HG02870 (cell line): Measurements from ENCODE around the gene PIGL.
"Not testable (repeated sequence)": the region's sequence is repeated elsewhere in the genome, so short reads cannot be mapped to it uniquely, and the experiment has no call there.

Experiments used
- ATAC-seq: cut with Tn5 transposase; IDR thresholded peaks from one replicate; pipeline ENCODE4 v1.9.1; 2021; ENCODE audit warnings: mild to moderate bottlenecking, moderate library complexity; ENCODE audit not compliant: unreplicated experiment

Gene PIGL

GRCh38 chr17:16304830-16305229 lies 87.8 kb downstream of the PIGL start:
- no peak for ATAC-seq

GRCh38 chr17:16306211-16306610 lies 89.2 kb downstream of the PIGL start:
- no peak for ATAC-seq

DNA sequence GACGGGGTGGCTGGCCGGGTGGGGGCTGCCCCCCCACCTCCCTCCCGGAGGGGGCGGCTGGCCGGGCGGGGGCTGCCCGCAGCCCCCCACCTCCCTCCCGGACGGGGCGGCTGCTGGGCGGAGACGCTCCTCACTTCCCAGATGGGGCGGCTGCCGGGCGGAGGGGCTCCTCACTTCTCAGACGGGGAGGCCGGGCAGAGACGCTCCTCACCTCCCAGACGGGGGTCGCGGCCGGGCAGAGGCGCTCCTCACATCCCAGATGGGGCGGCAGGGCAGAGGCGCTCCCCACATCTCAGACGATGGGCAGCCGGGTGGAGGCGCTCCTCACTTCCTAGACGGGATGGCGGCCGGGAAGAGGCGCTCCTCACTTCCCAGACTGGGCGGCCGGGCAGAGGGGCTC lies 95.1 kb downstream of the PIGL start:
- ATAC-seq, result not testable (repeated sequence)

DNA sequence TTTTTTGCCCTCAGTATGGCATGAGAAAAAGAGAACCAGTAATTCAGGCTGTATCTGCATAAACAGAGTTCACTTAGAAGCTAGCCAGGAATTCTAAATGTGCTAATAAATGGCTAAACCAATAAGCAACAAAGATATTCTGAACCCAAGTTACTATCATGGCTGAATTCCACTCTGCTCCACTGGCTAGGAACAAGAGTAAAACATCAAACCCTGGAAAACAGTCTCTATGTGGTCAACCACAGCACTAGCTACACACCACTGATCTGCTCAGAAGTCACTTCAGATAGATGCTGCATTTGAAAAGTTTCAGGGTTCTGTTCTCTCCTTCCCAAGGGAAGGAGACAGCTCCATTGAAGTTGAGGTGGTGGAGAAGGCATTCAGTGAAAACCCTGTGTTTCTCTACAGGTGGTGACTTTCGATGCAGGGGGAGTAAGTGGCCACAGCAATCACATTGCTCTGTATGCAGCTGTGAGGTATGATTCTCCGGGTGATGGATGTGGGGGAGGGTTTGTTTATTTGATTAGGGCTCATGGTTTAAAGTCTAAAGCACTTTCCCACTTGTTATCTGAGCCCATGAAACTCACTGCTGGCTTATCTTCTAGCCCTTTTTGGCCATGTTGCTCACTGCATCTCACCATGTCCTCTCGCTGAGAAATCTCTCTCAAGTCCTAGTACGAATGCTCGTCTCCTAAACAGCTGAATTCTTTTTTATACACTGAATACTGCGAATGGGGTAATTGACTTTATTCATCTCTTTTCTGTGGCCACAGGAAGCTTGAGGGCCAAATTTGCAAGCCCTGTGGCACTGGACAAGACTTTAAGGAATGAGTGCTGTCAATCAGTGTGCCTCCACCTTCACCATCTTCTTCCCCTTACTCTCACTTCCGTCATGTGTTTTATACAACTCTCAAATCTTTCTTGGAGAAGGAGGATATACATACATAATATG lies 96.4 kb downstream of the PIGL start:
- no peak for ATAC-seq

GRCh38 chr17:16314189-16314588 lies 97.2 kb downstream of the PIGL start:
- ATAC-seq, result no peak

GRCh38 chr17:16314859-16315258 lies 97.8 kb downstream of the PIGL start:
- ATAC-seq, result no peak

GRCh38 chr17:16319969-16320368 lies 103.0 kb downstream of the PIGL start:
- no peak for ATAC-seq

GRCh38 chr17:16322636-16323035 lies 105.6 kb downstream of the PIGL start:
- no peak for ATAC-seq

GRCh38 chr17:16325964-16326363 lies 109.0 kb downstream of the PIGL start:
- no peak for ATAC-seq

DNA sequence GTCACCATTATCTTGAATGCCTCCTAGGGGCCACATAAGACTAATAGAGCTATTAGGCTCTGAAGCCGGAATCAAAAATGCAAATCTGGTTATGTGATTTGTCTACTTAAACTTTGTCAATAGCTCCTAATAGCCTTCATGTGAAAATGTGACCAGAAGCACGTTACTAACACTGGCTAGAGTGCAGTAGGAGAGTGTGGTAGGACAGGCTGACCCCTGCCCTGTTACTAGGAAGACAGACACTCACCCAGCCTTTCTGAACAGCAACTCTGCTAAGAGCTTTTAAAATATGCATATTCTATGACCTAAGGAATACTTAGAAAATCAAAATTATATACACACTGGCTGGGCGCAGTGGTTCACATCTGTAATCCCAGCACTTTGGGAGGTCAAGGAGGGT lies 110.0 kb downstream of the PIGL start:
- no peak for ATAC-seq

GRCh38 chr17:16328997-16329396 lies 112.0 kb downstream of the PIGL start:
- ATAC-seq, result no peak

- no peak for ATAC-seq
Measured at GRCh38 chr17:16329519-16330271, 112.7 kb downstream of the PIGL start.

- ATAC-seq, result no peak
Measured at GRCh38 chr17:16338391-16338790, 121.4 kb downstream of the PIGL start.

- ATAC-seq, result no peak
Measured at GRCh38 chr17:16339402-16339801, 122.4 kb downstream of the PIGL start.

DNA sequence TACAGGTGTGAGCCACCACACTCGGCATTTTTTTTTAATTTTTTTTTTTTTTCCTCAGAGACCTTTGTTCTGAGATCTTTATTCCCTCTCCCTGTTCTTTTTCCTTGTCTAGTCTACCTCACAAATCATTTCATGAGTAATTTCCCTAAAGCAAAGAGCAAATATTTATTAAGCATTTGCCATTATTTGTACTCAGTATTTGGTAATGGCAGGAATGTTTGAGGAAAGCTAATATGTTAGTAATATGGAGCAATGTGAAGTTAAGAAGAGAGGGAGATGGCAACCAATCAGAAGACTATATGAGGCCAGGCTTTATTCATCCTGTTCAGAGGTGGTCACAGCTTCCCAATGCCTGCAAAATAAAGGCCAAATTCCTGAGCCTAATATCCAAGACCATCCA lies 122.9 kb downstream of the PIGL start:
- ATAC-seq, result no peak

DNA sequence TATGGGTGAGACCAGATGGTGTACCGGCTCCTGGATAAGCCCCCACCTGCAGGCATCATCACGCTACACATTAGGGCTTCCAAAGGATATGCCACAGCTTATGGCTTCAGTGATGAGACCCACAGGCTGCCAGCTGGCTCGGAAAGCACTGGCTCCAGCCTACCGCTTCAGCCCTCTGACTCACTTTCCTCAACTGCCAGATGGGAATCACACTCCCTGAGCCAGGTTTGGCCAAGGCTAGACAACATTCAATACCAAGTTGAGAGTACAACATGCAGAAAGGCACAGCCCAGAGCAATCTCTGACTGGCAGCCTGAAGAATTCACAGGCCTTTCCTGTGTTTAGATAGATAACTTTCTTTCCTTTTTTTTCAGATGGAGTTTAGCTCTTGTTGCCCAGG lies 126.0 kb downstream of the PIGL start:
- no peak for ATAC-seq

GRCh38 chr17:16343569-16343968 lies 126.6 kb downstream of the PIGL start:
- ATAC-seq, result no peak

DNA sequence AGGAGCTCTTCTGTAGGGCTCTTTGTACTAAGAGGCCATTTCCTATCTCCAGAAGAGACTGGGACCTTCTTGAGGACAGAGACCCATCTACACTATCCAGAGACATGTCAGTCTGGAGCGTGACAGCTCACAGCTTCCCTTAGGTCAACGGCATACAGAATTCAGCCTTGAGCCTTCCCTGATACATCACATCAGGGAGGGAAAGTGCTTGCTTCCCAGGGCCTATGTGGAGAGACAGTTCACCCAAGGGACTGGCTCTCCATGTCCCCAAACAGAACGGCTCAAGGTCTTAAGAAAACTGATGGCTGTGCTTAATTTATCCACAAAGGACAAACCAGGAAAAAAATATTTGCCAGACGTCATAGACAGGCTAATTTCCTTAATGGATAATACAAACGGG lies 128.6 kb downstream of the PIGL start:
- no peak for ATAC-seq

DNA sequence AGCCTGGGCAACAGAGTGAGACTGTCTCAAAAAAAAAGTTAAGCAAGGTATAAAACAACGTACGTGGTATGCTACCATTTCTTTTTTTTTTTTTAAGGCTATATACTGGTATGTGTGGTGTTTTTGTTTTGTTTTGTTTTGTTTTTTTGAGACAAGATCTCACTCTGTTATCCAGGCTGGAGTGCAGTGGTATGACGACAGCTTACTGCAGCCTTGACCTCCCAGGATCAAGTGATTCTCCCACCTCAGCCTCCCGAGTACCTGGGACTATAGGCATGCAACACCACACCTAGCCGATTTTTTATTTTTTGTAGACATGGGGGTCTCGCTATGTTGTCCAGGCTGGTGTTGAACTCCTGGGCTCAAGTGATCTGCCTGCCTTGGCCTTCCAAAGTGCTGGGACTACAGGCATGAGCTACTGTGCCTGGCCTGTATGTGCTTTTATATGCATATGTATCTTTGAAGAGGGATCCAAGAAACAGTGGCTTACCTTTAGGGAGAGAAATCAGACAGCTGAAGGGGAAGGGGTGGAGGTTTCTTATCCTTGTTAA lies 129.8 kb downstream of the PIGL start:
- ATAC-seq, result no peak

DNA sequence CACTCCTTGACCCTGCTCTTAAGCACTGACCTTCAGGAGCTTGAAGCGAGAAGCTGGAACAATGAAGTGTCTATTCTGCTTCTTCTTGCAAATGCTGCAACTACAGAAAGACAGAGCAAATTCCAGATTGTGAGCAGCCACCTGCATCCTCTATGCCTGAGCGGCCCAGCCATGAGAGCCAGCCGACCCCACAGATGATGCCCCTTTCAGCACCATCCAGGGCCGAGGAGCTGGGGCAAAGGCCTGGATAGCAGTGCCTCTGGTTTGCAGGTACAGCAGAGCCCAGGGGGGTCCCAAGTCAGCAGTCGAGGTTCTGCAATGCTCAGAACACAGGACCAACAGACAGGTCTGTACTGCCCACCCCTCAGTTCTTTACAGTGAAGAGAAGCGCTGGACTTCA lies 131.6 kb downstream of the PIGL start:
- ATAC-seq, result no peak

- no peak for ATAC-seq
Measured at GRCh38 chr17:16349431-16349830, 132.4 kb downstream of the PIGL start.

DNA sequence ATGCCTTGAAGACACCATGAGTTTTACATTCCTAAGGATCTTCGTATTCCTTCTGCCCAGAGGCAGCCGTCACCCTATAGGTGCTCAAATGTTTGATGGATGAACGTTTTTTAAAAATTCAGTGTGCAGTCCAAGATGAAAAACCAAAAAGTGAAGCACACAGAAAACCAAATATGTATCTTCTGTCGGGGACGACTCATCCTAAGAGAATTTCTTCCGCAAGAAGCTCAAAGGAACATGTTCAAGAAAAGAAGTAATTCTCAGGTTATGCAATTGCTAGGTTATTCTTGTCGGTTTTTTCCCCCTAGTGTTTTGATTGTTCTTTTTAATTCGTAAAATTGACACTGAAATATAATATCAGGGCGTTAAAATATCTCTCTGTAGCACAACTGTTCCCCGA lies 134.8 kb downstream of the PIGL start:
- ATAC-seq, result no peak
